Liver (tissue), 9 donors: ENCODE results near the gene CGB5. TPM values are rescaled to one million over a fixed set of nuclear protein-coding genes. Genes with fewer than 3 reads are reported as not detected.
"Not testable (repeated sequence)": the region's sequence is repeated elsewhere in the genome, so short reads cannot be mapped to it uniquely, and the experiment has no call there.

Experiments used
- DNase-seq: peaks from one replicate; pipeline ENCODE4 v3.0.0-alpha.2; 2017; ENCODE audit warnings: low spot score
- H3K27ac ChIP-seq, 2 donors: one replicate each; pipeline ENCODE4 v1.7.0; 2013; ENCODE audit warnings: inconsistent platforms in 2 of 2, low read length in 2 of 2, control low read depth in 1 of 2, low read depth in 1 of 2, mild to moderate bottlenecking in 1 of 2
- H3K27me3 ChIP-seq, 4 donors: one replicate each; pipeline versions ENCODE4 v1.6.1 to v1.7.0; 2013; ENCODE audit warnings: low read length in 3 of 4, inconsistent platforms in 1 of 4, mild to moderate bottlenecking in 1 of 4, moderate library complexity in 1 of 4; ENCODE audit not compliant: control insufficient read depth in 4 of 4, insufficient read depth in 4 of 4
- H3K36me3 ChIP-seq, 4 donors: one replicate each; pipeline versions ENCODE4 v1.6.1 to v1.7.0; 2013; ENCODE audit warnings: low read length in 3 of 4, mild to moderate bottlenecking in 3 of 4, low read depth in 1 of 4, moderate library complexity in 1 of 4; ENCODE audit not compliant: control insufficient read depth in 4 of 4, insufficient read depth in 3 of 4
- H3K4me1 ChIP-seq, 4 donors: one replicate each; pipeline versions ENCODE4 v1.6.1 to v1.7.0; 2013; ENCODE audit warnings: low read length in 3 of 4, mild to moderate bottlenecking in 3 of 4, moderate library complexity in 1 of 4; ENCODE audit not compliant: control insufficient read depth in 4 of 4, insufficient read depth in 4 of 4
- H3K4me3 ChIP-seq, 3 donors: one replicate each; pipeline versions ENCODE4 v1.6.1 to v1.7.0; 2013; ENCODE audit warnings: low read length in 3 of 3, control low read depth in 1 of 3, low read depth in 1 of 3, mild to moderate bottlenecking in 1 of 3
- H3K9ac ChIP-seq, 2 donors: one replicate each; pipeline ENCODE4 v1.7.0; 2013; ENCODE audit warnings: low read length in 2 of 2, mild to moderate bottlenecking in 2 of 2, moderate library complexity in 2 of 2, control low read depth in 1 of 2, low read depth in 1 of 2
- H3K9me3 ChIP-seq, 4 donors: one replicate each; pipeline versions ENCODE4 v1.6.1 to v1.7.0; 2013; ENCODE audit warnings: low read length in 3 of 4; ENCODE audit not compliant: control insufficient read depth in 4 of 4
- EGR1 ChIP-seq, 2 donors: IDR thresholded peaks; 2 replicates each; pipeline ENCODE4 v1.6.1; 2016 to 2018; ENCODE audit warnings: antibody characterized with exemption in 2 of 2, low read depth in 2 of 2
- FOXA1 ChIP-seq: IDR thresholded peaks from 2 replicates; pipeline ENCODE4 v1.6.1; 2016; ENCODE audit warnings: antibody characterized with exemption
- FOXA2 ChIP-seq: IDR thresholded peaks from 2 replicates; pipeline ENCODE4 v1.6.1; 2016; ENCODE audit warnings: antibody characterized with exemption
- GABPA ChIP-seq, 2 donors: IDR thresholded peaks in 1 of 2; conservative IDR thresholded peaks in 1 of 2; 2 replicates each; pipeline ENCODE4 v1.6.1; 2016; ENCODE audit warnings: antibody characterized with exemption in 2 of 2, mild to moderate bottlenecking in 1 of 2, moderate library complexity in 1 of 2
- HNF4A ChIP-seq, 2 donors: conservative IDR thresholded peaks; 2 replicates each; pipeline ENCODE4 v1.6.1; 2016; ENCODE audit warnings: antibody characterized with exemption in 2 of 2, mild to moderate bottlenecking in 2 of 2
- HNF4G ChIP-seq: IDR thresholded peaks from 2 replicates; pipeline ENCODE4 v1.6.1; 2016; ENCODE audit warnings: antibody characterized with exemption
- JUND ChIP-seq, 2 donors: IDR thresholded peaks; 2 replicates each; pipeline ENCODE4 v1.6.1; 2016; ENCODE audit warnings: antibody characterized with exemption in 2 of 2
- NR2F2 ChIP-seq: IDR thresholded peaks from 2 replicates; pipeline ENCODE4 v1.6.1; 2016; ENCODE audit warnings: antibody characterized with exemption
- RAD21 ChIP-seq, 2 donors: IDR thresholded peaks; 2 replicates each; pipeline ENCODE4 v1.6.1; 2016; ENCODE audit warnings: antibody characterized with exemption in 2 of 2, mild to moderate bottlenecking in 2 of 2
- RXRA ChIP-seq, 2 donors: IDR thresholded peaks; 2 replicates each; pipeline ENCODE4 v1.6.1; 2017 to 2018; ENCODE audit warnings: antibody characterized with exemption in 2 of 2, mild to moderate bottlenecking in 1 of 2
- SP1 ChIP-seq: IDR thresholded peaks from 2 replicates; pipeline ENCODE4 v1.6.1; 2018; ENCODE audit warnings: antibody characterized with exemption, mild to moderate bottlenecking
- TAF1 ChIP-seq: conservative IDR thresholded peaks from 2 replicates; pipeline ENCODE4 v1.6.1; 2016; ENCODE audit warnings: antibody characterized with exemption, mild to moderate bottlenecking
- YY1 ChIP-seq: IDR thresholded peaks from 2 replicates; pipeline ENCODE4 v1.6.1; 2016; ENCODE audit warnings: antibody characterized with exemption, mild to moderate bottlenecking
- WGBS: extraction: QIAGEN DNeasy Blood & Tissue Kit; methylation state at CpG from one replicate; pipeline ENCODE4 v1.1.7; 2013; 5-methylcytosine and 5-hydroxymethylcytosine counted together
- polyA plus RNA-seq, 2 donors: library from polyadenylated mRNA; stranded (reverse) in 1 of 2; unstranded in 1 of 2; fragments of 200-250 nt in 1 of 2; fragments of >200 nt in 1 of 2; fragmentation: Nextera tagmentation in 1 of 2; extraction: Ambion mirVana in 1 of 2; gene quantifications; one replicate each; pipeline versions ENCODE4 v1.2.1 to v1.2.3, GENCODE V29; 2013 to 2015
- total RNA-seq, 2 donors: library from RNA; depleted of rRNA; stranded (reverse); fragments of >200 nt; gene quantifications; one replicate each; pipeline ENCODE4 v1.2.3, GENCODE V29; 2014
- TF ChIP-seq, protein P1 (sequence below): IDR thresholded peaks from 2 replicates; pipeline ENCODE4 v1.6.1; 2016; ENCODE audit warnings: antibody characterized with exemption
- TF ChIP-seq, protein P2 (sequence below): IDR thresholded peaks from 2 replicates; pipeline ENCODE4 v1.6.1; 2016; ENCODE audit warnings: antibody characterized with exemption
- TF ChIP-seq, protein P3 (sequence below): IDR thresholded peaks from 2 replicates; pipeline ENCODE4 v1.6.1; 2016; ENCODE audit warnings: antibody characterized with exemption, mild to moderate bottlenecking
- TF ChIP-seq, protein P4 (sequence below): fragments of 150-350 bp; IDR thresholded peaks from 2 replicates; pipeline ENCODE4 v1.5.1; 2017; ENCODE audit warnings: improper control_type of control experiment, low read depth, low read length; ENCODE audit not compliant: missing input control
- TF ChIP-seq, protein P5 (sequence below): IDR thresholded peaks from 2 replicates; pipeline ENCODE4 v1.6.1; 2016; ENCODE audit warnings: antibody characterized with exemption
- donor health status: healthy.
- donor health status: healthy.
- donor health status: healthy.
- donor health status: healthy.
- donor health status: healthy.

The CGB5 gene
- total and polyA plus RNA-seq, 4 donors: not detected

DNA sequence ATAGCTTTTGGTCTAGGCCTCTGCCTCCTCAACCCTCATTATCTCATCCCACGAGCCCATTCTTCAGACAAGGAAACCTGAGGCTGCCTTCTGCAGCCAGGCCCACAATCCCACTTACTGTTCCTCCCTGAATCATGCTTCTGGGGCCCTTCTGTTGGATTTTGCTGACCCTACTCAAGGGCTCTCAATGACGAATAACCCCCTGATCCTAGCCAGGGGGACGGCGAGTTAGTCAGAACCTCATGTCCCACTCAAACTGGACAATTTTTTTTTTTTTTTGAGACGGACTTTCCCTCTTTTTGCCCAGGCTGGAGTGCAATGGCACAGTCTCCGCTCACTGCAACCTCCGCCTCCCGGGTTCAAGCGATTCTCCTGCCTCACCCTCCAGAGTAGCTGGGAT, 21.5 kb upstream of the CGB5 start:
- 90% methylated on average over 9 of the region's 9 CpGs for WGBS
- TF ChIP-seq, protein P1, sequence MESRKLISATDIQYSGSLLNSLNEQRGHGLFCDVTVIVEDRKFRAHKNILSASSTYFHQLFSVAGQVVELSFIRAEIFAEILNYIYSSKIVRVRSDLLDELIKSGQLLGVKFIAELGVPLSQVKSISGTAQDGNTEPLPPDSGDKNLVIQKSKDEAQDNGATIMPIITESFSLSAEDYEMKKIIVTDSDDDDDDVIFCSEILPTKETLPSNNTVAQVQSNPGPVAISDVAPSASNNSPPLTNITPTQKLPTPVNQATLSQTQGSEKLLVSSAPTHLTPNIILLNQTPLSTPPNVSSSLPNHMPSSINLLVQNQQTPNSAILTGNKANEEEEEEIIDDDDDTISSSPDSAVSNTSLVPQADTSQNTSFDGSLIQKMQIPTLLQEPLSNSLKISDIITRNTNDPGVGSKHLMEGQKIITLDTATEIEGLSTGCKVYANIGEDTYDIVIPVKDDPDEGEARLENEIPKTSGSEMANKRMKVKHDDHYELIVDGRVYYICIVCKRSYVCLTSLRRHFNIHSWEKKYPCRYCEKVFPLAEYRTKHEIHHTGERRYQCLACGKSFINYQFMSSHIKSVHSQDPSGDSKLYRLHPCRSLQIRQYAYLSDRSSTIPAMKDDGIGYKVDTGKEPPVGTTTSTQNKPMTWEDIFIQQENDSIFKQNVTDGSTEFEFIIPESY: no peak
- TF ChIP-seq YY1 (no peak), NR2F2 (no peak), HNF4G (no peak), TAF1 (no peak), FOXA1 (no peak), GABPA (IDR thresholded peaks at IDR 0.05 in 1 of 2, conservative IDR thresholded peaks at IDR 0.05 in 1 of 2) (no peak), RAD21 (IDR thresholded peaks at IDR 0.05) (no peak), RXRA (IDR thresholded peaks at IDR 0.05) (no peak), HNF4A (conservative IDR thresholded peaks at IDR 0.05) (no peak), FOXA2 (no peak), EGR1 (IDR thresholded peaks at IDR 0.05; ENCODE audit: low read depth in 2 of 2) (no peak), JUND (IDR thresholded peaks at IDR 0.05) (no peak), SP1 (no peak)
- TF ChIP-seq, protein P2, sequence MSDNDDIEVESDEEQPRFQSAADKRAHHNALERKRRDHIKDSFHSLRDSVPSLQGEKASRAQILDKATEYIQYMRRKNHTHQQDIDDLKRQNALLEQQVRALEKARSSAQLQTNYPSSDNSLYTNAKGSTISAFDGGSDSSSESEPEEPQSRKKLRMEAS: no peak
- TF ChIP-seq, protein P3, sequence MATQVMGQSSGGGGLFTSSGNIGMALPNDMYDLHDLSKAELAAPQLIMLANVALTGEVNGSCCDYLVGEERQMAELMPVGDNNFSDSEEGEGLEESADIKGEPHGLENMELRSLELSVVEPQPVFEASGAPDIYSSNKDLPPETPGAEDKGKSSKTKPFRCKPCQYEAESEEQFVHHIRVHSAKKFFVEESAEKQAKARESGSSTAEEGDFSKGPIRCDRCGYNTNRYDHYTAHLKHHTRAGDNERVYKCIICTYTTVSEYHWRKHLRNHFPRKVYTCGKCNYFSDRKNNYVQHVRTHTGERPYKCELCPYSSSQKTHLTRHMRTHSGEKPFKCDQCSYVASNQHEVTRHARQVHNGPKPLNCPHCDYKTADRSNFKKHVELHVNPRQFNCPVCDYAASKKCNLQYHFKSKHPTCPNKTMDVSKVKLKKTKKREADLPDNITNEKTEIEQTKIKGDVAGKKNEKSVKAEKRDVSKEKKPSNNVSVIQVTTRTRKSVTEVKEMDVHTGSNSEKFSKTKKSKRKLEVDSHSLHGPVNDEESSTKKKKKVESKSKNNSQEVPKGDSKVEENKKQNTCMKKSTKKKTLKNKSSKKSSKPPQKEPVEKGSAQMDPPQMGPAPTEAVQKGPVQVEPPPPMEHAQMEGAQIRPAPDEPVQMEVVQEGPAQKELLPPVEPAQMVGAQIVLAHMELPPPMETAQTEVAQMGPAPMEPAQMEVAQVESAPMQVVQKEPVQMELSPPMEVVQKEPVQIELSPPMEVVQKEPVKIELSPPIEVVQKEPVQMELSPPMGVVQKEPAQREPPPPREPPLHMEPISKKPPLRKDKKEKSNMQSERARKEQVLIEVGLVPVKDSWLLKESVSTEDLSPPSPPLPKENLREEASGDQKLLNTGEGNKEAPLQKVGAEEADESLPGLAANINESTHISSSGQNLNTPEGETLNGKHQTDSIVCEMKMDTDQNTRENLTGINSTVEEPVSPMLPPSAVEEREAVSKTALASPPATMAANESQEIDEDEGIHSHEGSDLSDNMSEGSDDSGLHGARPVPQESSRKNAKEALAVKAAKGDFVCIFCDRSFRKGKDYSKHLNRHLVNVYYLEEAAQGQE: no peak
- TF ChIP-seq, protein P4, sequence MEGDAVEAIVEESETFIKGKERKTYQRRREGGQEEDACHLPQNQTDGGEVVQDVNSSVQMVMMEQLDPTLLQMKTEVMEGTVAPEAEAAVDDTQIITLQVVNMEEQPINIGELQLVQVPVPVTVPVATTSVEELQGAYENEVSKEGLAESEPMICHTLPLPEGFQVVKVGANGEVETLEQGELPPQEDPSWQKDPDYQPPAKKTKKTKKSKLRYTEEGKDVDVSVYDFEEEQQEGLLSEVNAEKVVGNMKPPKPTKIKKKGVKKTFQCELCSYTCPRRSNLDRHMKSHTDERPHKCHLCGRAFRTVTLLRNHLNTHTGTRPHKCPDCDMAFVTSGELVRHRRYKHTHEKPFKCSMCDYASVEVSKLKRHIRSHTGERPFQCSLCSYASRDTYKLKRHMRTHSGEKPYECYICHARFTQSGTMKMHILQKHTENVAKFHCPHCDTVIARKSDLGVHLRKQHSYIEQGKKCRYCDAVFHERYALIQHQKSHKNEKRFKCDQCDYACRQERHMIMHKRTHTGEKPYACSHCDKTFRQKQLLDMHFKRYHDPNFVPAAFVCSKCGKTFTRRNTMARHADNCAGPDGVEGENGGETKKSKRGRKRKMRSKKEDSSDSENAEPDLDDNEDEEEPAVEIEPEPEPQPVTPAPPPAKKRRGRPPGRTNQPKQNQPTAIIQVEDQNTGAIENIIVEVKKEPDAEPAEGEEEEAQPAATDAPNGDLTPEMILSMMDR: no peak
- TF ChIP-seq, protein P5, sequence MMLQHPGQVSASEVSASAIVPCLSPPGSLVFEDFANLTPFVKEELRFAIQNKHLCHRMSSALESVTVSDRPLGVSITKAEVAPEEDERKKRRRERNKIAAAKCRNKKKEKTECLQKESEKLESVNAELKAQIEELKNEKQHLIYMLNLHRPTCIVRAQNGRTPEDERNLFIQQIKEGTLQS: no peak
- Histone ChIP-seq H3K4me3 (no peak overlapping the region), H3K27ac (no peak overlapping the region), H3K9me3 (no peaks in the 10 kb centered on the region), H3K36me3 (no peaks in the 10 kb centered on the region), H3K9ac (no peak overlapping the region), H3K4me1 (peaks cover 5 to 22% (median 16%) of the 10 kb centered on the region in 4 donors), H3K27me3 (no peaks in the 10 kb centered on the region)
- no peak for DNase-seq

DNA sequence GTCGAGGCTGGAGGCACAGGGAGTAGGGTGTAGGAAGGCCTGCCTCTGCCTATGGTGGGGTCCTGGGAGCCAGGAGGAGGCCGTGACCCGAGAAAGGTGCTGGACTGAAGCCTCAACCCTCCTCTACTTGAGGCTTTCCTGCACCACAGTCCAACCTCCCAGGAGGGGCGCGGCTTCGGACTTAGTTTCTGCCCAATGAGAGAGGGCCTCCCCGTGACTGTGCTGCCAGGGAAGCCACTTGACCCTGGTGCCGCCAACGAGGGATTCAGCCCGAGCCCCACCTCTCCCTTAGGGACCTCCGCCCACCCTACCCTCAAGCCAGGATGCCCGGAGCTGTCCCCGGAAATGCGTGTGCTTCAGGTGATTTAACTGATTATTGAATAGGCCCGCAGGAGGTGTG, 19.4 kb upstream of the CGB5 start, which contains the start of gene CGB3:
TSS of gene CGB3 (minus strand) at position 101 of the 400 bp plus-strand sequence. CDS start 362 bp downstream, outside the sequence.
- DNase-seq, H3K27ac ChIP-seq, H3K4me1 ChIP-seq, H3K9me3 ChIP-seq, H3K27me3 ChIP-seq, H3K9ac ChIP-seq, H3K4me3 ChIP-seq, H3K36me3 ChIP-seq: not testable (repeated sequence)
- 76% methylated on average over 14 of the region's 15 CpGs for WGBS

DNA sequence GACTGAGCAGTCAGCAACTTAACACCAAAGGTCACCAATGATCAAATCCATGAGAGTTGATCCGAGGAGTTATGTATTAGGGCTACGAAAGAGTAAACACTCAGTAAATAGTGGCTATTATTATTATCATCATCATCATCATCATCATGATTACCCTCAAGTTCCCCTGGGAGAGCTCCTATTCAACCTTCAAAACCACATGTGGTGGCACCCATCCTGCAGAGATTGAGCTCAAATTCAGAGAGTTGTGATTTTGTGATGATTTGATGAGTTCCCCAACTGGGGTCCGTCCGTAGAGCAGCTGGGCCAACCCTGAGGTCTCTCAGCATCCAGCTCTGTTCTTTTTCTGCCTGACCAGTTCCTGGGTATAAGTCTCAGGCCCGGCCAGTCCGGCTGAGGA, 18.6 kb upstream of the CGB5 start:
- DNase-seq, H3K4me1 ChIP-seq, H3K4me3 ChIP-seq, H3K36me3 ChIP-seq, H3K27me3 ChIP-seq, H3K9ac ChIP-seq, H3K27ac ChIP-seq, H3K9me3 ChIP-seq: not testable (repeated sequence)
- WGBS: 84% methylated on average over 4 of the region's 6 CpGs

DNA sequence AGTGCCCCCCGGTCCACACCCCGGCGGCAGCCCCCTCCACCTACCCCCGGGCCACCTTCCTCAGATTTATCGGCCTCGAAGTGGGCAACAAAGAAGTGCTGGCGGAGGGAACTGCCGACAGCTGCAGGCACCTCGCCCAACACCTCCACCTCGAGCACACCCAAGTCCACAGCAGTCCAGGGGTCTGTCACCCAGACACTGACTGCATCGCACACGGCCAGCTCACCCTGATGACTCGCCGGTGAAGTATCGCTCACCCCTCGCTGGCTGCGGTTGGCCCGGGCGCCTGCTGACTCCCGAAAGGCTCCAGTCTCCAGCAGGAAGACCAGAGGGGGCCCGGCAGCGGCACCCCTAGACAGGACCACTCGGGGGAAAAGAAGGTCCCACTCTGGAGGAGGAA, 18.0 kb upstream of the CGB5 start:
- H3K36me3 ChIP-seq, H3K9me3 ChIP-seq, H3K27me3 ChIP-seq, H3K4me1 ChIP-seq, H3K27ac ChIP-seq, H3K9ac ChIP-seq, DNase-seq, H3K4me3 ChIP-seq: not testable (repeated sequence)
- 88% methylated on average over 23 of the region's 23 CpGs for WGBS
